Colonic mucosa (tissue), 4 donors: ENCODE measurements around the gene PAFAH1B1. TPM values are rescaled to one million over a fixed set of nuclear protein-coding genes. Genes with fewer than 3 reads are reported as not detected.

Experiments
- DNase-seq: peaks from one replicate; pipeline ENCODE4 v3.0.0-alpha.2; 2020
- H3K27ac ChIP-seq: fragments of 200-600 bp; one replicate; pipeline ENCODE4 v1.8.0; 2021
- H3K27me3 ChIP-seq: fragments of 200-600 bp; one replicate; pipeline ENCODE4 v1.8.0; 2021
- H3K36me3 ChIP-seq: fragments of 200-600 bp; one replicate; pipeline ENCODE4 v1.8.0; 2021
- H3K4me1 ChIP-seq: fragments of 200-600 bp; one replicate; pipeline ENCODE4 v1.8.0; 2021; ENCODE audit warnings: mild to moderate bottlenecking
- H3K4me3 ChIP-seq: fragments of 200-600 bp; one replicate; pipeline ENCODE4 v1.8.0; 2021
- H3K9ac ChIP-seq, 2 donors: one replicate each; pipeline ENCODE4 v1.7.0; 2013; ENCODE audit warnings: control low read depth in 2 of 2, low read depth in 2 of 2, low read length in 2 of 2
- H3K9me3 ChIP-seq: fragments of 200-600 bp; one replicate; pipeline ENCODE4 v1.8.0; 2021
- CTCF ChIP-seq: fragments of 200-600 bp; IDR thresholded peaks from one replicate; pipeline ENCODE4 v1.8.0; 2022; ENCODE audit warnings: antibody characterized with exemption, mild to moderate bottlenecking
- intact Hi-C: fragments of 100-400 bp; cut with DNase I; formaldehyde crosslinking; loops from one replicate; pipeline ENCODE4 v1.14.1; 2022
- total RNA-seq, 2 donors: library from RNA; stranded (reverse); fragmentation: NEBNext Ultra II Directional in 1 of 2; extraction: Animal tissue kit (Norgen Biotek cat#: 25700) in 1 of 2; gene quantifications; one replicate each; pipeline ENCODE4 v1.2.1, GENCODE V29; 2021
- donor health status: healthy.
- donor health status: DM: no; HTN: no; CAD: no.
- donor health status: DM: no; HTN: no; CAD: no.

PAFAH1B1 gene
- total RNA-seq, 2 donors from 2014 or later = 102 to 155 TPM

GRCh38 chr17:2551493-2551892 lies 42.0 kb upstream of the PAFAH1B1 start:
- intact Hi-C loops = no loop called here
- Histone ChIP-seq H3K4me1 (no peaks in the 10 kb centered on the region), H3K27ac (no peak overlapping the region), H3K27me3 (no peaks in the 10 kb centered on the region), H3K36me3 (no peaks in the 10 kb centered on the region), H3K9ac (no peak overlapping the region), H3K4me3 (no peak overlapping the region), H3K9me3 (no peaks in the 10 kb centered on the region)
- TF ChIP-seq CTCF = no peak
- DNase-seq = no peak

GRCh38 chr17:2551928-2552327 lies 41.5 kb upstream of the PAFAH1B1 start:
- no peak overlapping the region for H3K27ac ChIP-seq
- no peaks in the 10 kb centered on the region for H3K4me1 ChIP-seq
- H3K27me3 ChIP-seq = no peaks in the 10 kb centered on the region
- H3K4me3 ChIP-seq = no peak overlapping the region
- no peak for TF ChIP-seq CTCF
- DNase-seq = no peak
- intact Hi-C loops = no loop called here
- H3K9ac ChIP-seq = no peak overlapping the region
- H3K9me3 ChIP-seq = no peaks in the 10 kb centered on the region
- no peaks in the 10 kb centered on the region for H3K36me3 ChIP-seq

GRCh38 chr17:2560658-2561057 lies 32.8 kb upstream of the PAFAH1B1 start:
- H3K4me1 ChIP-seq = no peaks in the 10 kb centered on the region
- no peaks in the 10 kb centered on the region for H3K27me3 ChIP-seq
- no peak overlapping the region for H3K9ac ChIP-seq
- no peak for TF ChIP-seq CTCF
- DNase-seq = no peak
- H3K4me3 ChIP-seq = no peak overlapping the region
- no peaks in the 10 kb centered on the region for H3K36me3 ChIP-seq
- H3K27ac ChIP-seq = no peak overlapping the region
- H3K9me3 ChIP-seq = no peaks in the 10 kb centered on the region
- intact Hi-C loops = no loop called here

- intact Hi-C loops = no loop called here
- no peak overlapping the region for H3K27ac ChIP-seq
Observed at GRCh38 chr17:2562162-2562858, 31.1 kb upstream of the PAFAH1B1 start.

GRCh38 chr17:2563061-2563460 lies 30.4 kb upstream of the PAFAH1B1 start:
- intact Hi-C loops = no loop called here

More at GRCh38 chr17:2562162-2562858, 31.1 kb upstream of the PAFAH1B1 start:
- DNase-seq = no peak
- Histone ChIP-seq H3K36me3 (no peaks in the 10 kb centered on the region), H3K4me3 (no peak overlapping the region), H3K9ac (no peak overlapping the region), H3K27me3 (no peaks in the 10 kb centered on the region), H3K4me1 (no peaks in the 10 kb centered on the region), H3K9me3 (no peaks in the 10 kb centered on the region)
- no peak for TF ChIP-seq CTCF

More at GRCh38 chr17:2563061-2563460, 30.4 kb upstream of the PAFAH1B1 start:
- TF ChIP-seq CTCF = no peak
- no peak overlapping the region for H3K4me3 ChIP-seq
- H3K27me3 ChIP-seq = no peaks in the 10 kb centered on the region
- H3K4me1 ChIP-seq = no peaks in the 10 kb centered on the region
- DNase-seq = no peak
- no peaks in the 10 kb centered on the region for H3K9me3 ChIP-seq
- no peaks in the 10 kb centered on the region for H3K36me3 ChIP-seq
- H3K27ac ChIP-seq = no peak overlapping the region
- H3K9ac ChIP-seq = no peak overlapping the region
